ENCODE results near the gene SEC22C. TPM values are rescaled to one million over a fixed set of nuclear protein-coding genes. Genes with fewer than 3 reads are reported as not detected.

Gene SEC22C
- total RNA-seq, 1 donor from 2014 or later = 56.2 TPM

GRCh38 chr3:42516443-42516842 lies 65.3 kb downstream of the SEC22C start:
- Mint-ChIP-seq H3K9me3 (ENCODE audit: unreplicated experiment) (no peaks in the 10 kb centered on the region), H3K27ac (ENCODE audit: unreplicated experiment) (no peak overlapping the region), H3K4me3 (ENCODE audit: unreplicated experiment) (no peak overlapping the region), H3K27me3 (ENCODE audit: unreplicated experiment) (no peaks in the 10 kb centered on the region), H3K4me1 (ENCODE audit: unreplicated experiment) (no peaks in the 10 kb centered on the region), H3K36me3 (ENCODE audit: unreplicated experiment) (no peaks in the 10 kb centered on the region)
- no peak for DNase-seq (ENCODE audit: extremely low spot score, unreplicated experiment)
- TF ChIP-seq CTCF (IDR thresholded peaks at IDR 0.05) = no peak

GRCh38 chr3:42515976-42516375 lies 65.8 kb downstream of the SEC22C start:
- Mint-ChIP-seq H3K4me3 (ENCODE audit: unreplicated experiment) (no peak overlapping the region), H3K9me3 (ENCODE audit: unreplicated experiment) (no peaks in the 10 kb centered on the region), H3K27me3 (ENCODE audit: unreplicated experiment) (peaks cover 5% of the 10 kb centered on the region), H3K36me3 (ENCODE audit: unreplicated experiment) (no peaks in the 10 kb centered on the region), H3K4me1 (ENCODE audit: unreplicated experiment) (no peaks in the 10 kb centered on the region), H3K27ac (ENCODE audit: unreplicated experiment) (no peak overlapping the region)
- no peak for DNase-seq (ENCODE audit: extremely low spot score, unreplicated experiment)
- TF ChIP-seq CTCF (IDR thresholded peaks at IDR 0.05) = no peak

GRCh38 chr3:42515391-42515916 lies 66.3 kb downstream of the SEC22C start:
- Mint-ChIP-seq H3K36me3 (ENCODE audit: unreplicated experiment) (no peaks in the 10 kb centered on the region), H3K9me3 (ENCODE audit: unreplicated experiment) (no peaks in the 10 kb centered on the region), H3K4me1 (ENCODE audit: unreplicated experiment) (no peaks in the 10 kb centered on the region), H3K27me3 (ENCODE audit: unreplicated experiment) (peaks cover 8% of the 10 kb centered on the region), H3K4me3 (ENCODE audit: unreplicated experiment) (no peak overlapping the region), H3K27ac (ENCODE audit: unreplicated experiment) (no peak overlapping the region)
- no peak for TF ChIP-seq CTCF (IDR thresholded peaks at IDR 0.05)
- no peak for DNase-seq (ENCODE audit: extremely low spot score, unreplicated experiment)

- no peak for TF ChIP-seq CTCF (IDR thresholded peaks at IDR 0.05)
- no peaks in the 10 kb centered on the region for H3K9me3 Mint-ChIP-seq (ENCODE audit: unreplicated experiment)
- no peak overlapping the region for H3K4me3 Mint-ChIP-seq (ENCODE audit: unreplicated experiment)
- no peak for DNase-seq (ENCODE audit: extremely low spot score, unreplicated experiment)
- H3K36me3 Mint-ChIP-seq (ENCODE audit: unreplicated experiment) = no peaks in the 10 kb centered on the region
- no peaks in the 10 kb centered on the region for H3K4me1 Mint-ChIP-seq (ENCODE audit: unreplicated experiment)
- no peak overlapping the region for H3K27ac Mint-ChIP-seq (ENCODE audit: unreplicated experiment)
- peaks cover 12% of the 10 kb centered on the region for H3K27me3 Mint-ChIP-seq (ENCODE audit: unreplicated experiment)
Measured at GRCh38 chr3:42514876-42515275, 66.9 kb downstream of the SEC22C start.

- Mint-ChIP-seq H3K27ac (ENCODE audit: unreplicated experiment) (no peak overlapping the region), H3K4me1 (ENCODE audit: unreplicated experiment) (no peaks in the 10 kb centered on the region)
- no peak for TF ChIP-seq CTCF (IDR thresholded peaks at IDR 0.05)
Measured at GRCh38 chr3:42513521-42513920, 68.2 kb downstream of the SEC22C start.

More at GRCh38 chr3:42513521-42513920, 68.2 kb downstream of the SEC22C start:
- DNase-seq (ENCODE audit: extremely low spot score, unreplicated experiment) = no peak
- Mint-ChIP-seq H3K36me3 (ENCODE audit: unreplicated experiment) (no peaks in the 10 kb centered on the region), H3K9me3 (ENCODE audit: unreplicated experiment) (no peaks in the 10 kb centered on the region), H3K27me3 (ENCODE audit: unreplicated experiment) (peaks cover 20% of the 10 kb centered on the region), H3K4me3 (ENCODE audit: unreplicated experiment) (no peak overlapping the region)
